GM21360 (cell line): Measurements from ENCODE around the gene ASTN1.

Source experiments
- ATAC-seq: cut with Tn5 transposase; IDR thresholded peaks from one replicate; pipeline ENCODE4 v1.9.1; 2021; ENCODE audit warnings: mild to moderate bottlenecking, moderate library complexity; ENCODE audit not compliant: unreplicated experiment

Gene ASTN1

GRCh38 chr1:176996456-176997090, 167.9 kb downstream of the ASTN1 start:
- ATAC-seq: no peak

- ATAC-seq: no peak
These were observed 169.4 kb downstream of the ASTN1 start for GRCh38 chr1:176994931-176995596.

- no peak for ATAC-seq
These were observed 170.9 kb downstream of the ASTN1 start for GRCh38 chr1:176993587-176993986.

DNA sequence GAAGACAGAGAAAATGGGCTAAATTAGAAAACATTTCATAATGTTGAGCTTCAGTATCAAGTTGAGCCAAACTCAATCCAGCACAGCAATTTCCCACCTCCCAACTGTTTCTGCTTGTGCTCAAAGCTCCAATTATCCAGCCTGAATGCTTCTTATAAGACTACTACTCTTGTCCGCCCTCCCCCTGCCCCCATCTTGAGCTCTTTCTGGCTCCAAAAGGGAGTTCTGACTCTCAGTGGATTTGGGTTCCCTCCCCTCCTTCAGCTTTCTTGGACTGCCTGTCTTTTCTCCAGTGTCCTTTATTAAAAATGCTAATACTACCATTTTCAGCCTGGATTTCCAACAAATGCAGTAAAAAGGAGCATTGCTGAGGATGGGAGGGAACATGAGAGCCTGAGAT, 174.8 kb downstream of the ASTN1 start:
- no peak for ATAC-seq

GRCh38 chr1:176989023-176989422, 175.5 kb downstream of the ASTN1 start:
- no peak for ATAC-seq

DNA sequence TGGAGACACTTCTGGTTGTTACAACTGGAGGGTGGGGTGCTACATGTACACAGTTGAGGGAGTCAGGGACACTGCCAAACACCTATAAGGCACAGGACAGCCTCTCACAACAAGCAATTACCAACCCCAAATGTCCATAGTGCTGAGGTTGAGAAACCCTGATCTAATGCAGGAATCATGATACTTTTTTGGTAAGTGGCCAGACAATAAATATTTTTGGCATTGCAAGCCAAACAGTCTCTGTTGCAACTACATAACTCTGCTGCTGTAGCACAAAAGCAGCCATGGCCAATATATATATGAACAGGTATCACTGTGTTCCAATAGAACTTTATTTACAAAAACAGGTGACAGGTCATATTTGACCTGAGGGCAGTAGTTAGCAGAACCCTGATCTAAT, 177.5 kb downstream of the ASTN1 start:
- no peak for ATAC-seq

GRCh38 chr1:176983731-176984130, 180.8 kb downstream of the ASTN1 start:
- ATAC-seq: no peak

- no peak for ATAC-seq
These were observed 187.7 kb downstream of the ASTN1 start for GRCh38 chr1:176976771-176977170.

DNA sequence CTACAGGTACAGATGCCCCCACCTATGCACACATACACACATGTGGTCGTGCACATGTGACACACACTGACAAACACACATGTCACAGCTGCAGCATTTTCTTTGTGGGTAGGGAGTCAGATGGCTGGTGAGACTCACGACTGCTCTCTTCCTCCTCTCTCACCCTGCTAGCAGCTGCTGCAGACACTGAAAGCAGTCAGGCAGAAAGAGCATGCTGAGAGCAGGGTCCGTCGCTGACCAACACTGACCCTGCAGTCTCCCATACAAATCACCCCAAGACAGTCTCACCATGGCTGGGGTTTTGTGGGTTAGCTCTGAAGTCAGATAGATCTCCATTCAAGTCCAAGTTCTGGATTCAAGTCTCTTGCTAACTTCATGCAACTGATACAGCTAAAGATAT, 188.3 kb downstream of the ASTN1 start:
- ATAC-seq: no peak

DNA sequence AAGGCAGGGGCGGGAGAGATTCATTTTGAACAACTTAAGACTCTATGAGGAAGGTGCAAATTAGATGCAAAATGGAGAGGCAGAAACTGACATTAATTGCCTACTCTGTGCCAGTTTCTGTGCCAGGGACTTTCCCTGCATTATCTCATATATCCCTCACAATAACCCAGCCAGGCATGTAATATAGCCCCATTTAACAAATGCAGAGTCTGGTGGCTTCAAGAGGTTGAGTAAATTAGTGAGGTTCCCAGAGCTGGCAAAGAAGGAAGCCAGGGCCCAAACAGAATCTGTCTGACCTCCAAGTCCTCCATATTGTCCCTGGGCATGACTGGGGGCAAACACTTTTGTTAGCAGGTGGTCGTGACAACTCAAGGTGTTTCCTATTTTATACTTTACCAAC, 199.8 kb downstream of the ASTN1 start:
- ATAC-seq: no peak

DNA sequence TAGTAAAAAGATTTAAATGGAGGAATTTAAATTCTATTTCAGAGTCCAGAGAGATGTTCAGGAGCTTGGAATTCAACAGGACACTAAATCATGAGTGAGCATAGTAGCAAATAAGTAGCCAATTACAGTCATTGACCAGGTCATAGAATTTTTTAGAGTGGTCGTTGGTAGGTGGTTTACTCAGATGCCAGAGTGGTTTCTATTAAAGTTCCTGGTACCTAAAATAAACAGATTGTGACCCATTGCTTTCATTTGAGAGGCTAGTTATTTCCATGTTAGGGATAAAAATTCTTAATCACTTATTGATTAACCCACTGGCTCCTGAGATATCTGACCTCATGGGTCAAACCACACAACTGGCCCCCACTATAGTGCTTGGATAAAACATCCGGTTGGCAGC, 201.3 kb downstream of the ASTN1 start:
- ATAC-seq: no peak

- ATAC-seq: no peak
These were observed 202.8 kb downstream of the ASTN1 start for GRCh38 chr1:176961678-176962077.

- ATAC-seq: no peak
These were observed 205.2 kb downstream of the ASTN1 start for GRCh38 chr1:176959191-176959820.

GRCh38 chr1:176957603-176958002, 206.9 kb downstream of the ASTN1 start:
- no peak for ATAC-seq

DNA sequence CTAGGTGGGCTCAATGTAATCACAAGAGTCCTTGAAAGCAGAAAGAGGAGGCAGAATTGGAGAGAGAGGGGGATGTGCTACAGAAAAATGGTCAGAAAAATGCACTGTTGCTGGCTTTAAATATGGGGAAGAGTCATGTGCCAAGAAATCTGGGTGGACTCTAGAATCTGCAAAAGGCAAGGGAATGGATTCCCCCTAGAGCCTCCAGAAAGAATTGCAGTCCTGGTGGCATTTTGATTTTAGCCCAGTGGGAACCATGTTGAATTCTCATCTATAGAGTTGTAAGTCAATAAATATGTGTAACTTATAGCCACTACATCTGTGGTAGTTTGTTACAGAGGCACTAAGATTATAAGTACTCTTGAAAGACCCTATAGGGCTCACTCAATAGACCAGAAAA, 210.3 kb downstream of the ASTN1 start:
- ATAC-seq: no peak

DNA sequence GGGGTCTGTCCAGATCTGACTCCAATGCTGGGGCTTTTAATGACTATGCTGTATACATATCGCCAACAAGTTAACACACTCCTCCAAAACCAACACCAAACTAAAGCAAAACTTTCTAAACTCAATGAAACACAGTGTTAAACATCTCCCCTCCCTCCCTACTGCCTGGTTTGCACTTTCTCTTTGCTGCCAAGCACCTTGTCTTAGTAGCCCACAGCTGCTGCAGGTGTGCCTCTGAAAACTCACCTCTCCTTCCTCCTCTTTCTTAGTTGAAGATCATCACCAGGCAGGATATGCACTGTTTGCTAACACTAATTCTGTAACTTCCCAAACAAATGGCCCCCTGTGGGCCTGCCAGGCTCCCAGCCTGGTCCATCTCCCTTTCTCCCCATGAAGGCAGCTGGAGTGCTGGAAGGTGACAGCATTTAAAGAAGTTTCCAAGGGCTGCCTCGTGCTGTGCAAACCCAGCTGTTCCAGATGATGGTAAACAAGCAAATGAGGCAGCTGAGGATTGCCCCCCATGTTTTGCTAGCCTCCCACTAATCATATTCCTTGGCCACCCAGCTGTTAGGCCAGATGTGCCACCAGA, 213.7 kb downstream of the ASTN1 start:
- ATAC-seq: no peak

DNA sequence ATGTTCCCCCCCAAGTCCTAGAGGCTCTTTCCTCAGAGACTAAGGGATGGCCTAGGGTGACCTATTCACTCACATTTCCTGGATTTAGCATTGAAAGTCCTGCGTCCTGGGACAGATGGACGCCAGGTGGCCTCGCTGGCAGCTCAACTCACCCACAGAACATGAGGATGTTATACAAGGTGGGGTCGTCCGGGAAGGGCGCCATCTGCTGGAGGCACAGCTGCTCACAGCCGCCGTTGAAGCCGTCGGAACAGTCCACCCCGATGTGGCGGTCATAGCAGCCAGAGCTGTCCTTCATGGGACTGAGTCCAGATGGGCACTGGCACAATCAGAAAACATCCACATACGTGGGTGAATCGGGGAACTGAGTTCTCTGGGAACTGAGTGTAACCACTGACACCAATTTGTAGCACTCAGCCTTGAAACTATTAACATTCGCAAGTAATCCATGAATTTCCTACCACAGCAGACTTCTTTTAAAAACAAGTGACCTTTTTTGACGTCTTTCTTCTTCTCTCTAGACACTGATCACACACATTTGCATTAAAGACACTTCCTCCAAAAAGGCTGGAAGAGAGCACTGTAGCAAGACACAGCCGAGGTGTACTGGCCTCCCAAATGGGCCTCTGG, 215.4 kb downstream of the ASTN1 start:
- peak; percentile 84 for ATAC-seq

- no peak for ATAC-seq
These were observed 219.9 kb downstream of the ASTN1 start for GRCh38 chr1:176944606-176945005.

DNA sequence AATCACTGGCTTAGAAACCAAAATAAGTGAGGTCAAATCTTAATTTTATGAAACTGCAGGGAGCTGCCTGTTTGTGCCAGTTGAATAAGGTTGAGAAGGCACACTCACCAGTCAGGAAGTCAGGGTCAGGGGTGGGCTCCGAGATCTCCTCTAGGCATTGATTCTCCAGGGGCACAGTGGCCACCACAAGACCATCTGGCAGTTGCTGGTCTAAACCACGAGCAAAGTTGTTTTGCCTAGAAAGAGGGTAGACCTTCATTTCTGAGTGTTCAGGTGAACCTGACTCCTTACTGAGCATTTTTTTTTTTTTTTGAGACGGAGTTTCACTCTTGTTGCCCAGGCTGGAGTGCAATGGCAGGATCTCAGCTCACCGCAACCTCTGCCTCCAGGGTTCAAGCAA, 220.7 kb downstream of the ASTN1 start:
- no peak for ATAC-seq

DNA sequence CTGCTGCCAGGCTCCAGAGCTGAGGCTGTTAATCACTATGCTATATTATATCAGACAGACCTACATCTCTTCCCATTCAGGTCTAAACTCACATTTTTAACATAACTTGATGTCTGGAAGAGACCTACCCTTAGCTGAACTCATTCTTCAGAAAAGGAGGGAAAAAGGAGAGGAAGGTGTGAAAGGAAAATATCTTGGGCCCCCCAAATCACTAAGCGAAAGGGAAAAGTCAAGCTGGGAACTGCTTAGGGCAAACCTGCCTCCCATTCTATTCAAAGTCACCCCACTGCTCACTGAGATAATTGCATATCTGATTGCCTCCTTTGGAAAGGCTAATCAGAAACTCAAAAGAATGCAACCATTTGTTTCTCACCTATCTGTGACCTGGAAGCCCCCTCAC, 222.2 kb downstream of the ASTN1 start:
- ATAC-seq: no peak

DNA sequence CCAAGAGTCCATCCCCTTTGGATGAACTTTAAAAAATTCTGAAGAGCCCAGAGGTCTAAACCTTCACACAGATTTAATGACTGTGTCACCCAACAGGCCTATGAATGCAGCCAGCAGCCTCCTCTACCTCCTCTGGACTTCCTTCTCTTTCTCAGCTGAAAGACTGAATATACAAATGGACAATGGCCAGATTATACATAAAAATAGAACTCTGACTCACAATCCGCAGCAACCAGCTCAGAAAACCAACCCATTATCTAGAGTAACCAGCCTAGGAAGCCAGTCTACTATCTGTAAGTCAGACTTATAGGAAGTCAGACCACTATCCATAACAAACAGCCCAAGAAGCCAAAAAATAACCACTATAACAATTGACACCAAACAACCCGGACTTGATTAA, 224.5 kb downstream of the ASTN1 start:
- no peak for ATAC-seq

DNA sequence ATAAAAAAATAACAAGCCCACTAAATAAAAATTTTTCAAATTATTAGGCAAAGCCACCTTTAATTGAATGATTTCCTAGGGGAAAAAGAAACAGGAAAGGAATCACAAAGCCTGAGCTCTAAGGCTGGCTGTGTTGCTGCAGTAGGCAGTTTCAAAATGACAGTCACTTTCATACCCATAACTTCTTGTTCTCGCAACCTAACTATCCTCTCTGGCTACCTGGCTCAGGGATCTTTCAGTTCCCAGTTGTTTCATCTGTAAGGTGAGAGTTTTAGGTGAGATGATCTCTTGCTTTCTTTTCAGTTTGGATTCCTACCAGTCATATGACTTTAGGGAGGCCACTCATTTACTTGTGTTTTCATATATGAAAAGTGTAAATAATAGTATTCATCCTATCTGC, 226.1 kb downstream of the ASTN1 start:
- peak; percentile 91 for ATAC-seq
